Measurements from ENCODE around the gene MICAL1. TPM values are rescaled to one million over a fixed set of nuclear protein-coding genes. Genes with fewer than 3 reads are reported as not detected.

The MICAL1 gene
- 28.6 TPM for total RNA-seq

GRCh38 chr6:109455437-109456110, at the start of gene MICAL1:
TSS of gene MICAL1 (minus strand) at chr6:109455772. CDS start at chr6:109454196, 1,576 bp downstream.

DNA sequence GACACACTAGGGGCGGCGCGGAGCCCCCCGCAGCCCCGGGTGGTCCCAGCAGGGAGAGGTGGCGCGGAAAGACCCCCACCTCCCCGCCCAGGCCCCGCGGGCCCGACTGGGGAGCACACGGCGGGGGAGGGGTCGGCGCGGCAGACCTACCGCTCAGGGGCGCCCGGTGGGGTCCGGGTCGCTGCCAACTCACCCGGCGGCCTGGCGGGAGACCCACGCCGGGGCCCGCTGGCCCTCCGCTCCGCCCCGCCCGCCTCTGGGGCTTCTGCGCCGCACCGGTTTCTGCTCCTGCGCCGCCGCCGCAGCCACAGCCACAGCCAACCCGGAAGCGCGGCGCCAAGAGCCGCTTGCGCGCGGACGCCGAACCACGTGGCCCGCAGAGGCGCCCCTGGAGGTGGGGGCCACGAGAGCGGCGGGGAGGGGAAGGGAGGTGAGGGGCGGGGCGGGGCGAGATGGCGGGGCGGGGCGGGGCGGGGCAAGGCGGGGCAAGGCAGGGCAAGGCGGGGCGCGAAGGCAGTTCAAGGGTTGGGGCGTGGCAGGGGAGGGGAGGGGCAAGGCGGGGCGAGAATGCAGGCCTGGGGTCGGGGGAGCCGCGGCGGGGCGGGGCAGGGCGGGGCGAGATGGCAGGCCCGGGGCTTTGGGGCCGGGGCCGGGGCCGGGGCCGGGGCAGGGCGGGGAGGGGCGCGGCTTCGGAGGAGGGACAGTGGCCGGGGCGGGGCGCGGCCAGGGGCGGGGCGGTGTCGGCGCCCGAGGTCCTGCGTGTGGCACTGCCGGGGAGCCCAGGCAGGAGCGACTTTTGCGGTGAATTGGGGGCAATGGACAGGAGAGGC, 27.5 kb upstream of the MICAL1 start, which contains the start of gene ZBTB24:
TSS of gene ZBTB24 (minus strand) at position 315 of the 830 bp plus-strand sequence. CDS start 1,193 bp downstream, outside the sequence.

GRCh38 chr6:109440331-109441068, 15.1 kb downstream of the MICAL1 start, which contains the start of the genes PPIL6 and SMPD2:
TSS of gene PPIL6 (minus strand) at chr6:109440628. CDS start at chr6:109440590, 38 bp downstream.
TSS of gene SMPD2 (plus strand) at chr6:109440724. CDS start at chr6:109441122, 398 bp downstream.

Other genes with a start within 250 kb of the MICAL1 start
- gene CD164, start 73.3 kb downstream of the MICAL1 start, total RNA-seq, result 195 TPM
- 10.0 TPM for gene PPIL6, start 15.1 kb downstream of the MICAL1 start, total RNA-seq
- 7.9 TPM for gene SMPD2, start 15.0 kb downstream of the MICAL1 start, total RNA-seq
- gene ZBTB24, start 27.4 kb upstream of the MICAL1 start, total RNA-seq, result 17.5 TPM
- 31.3 TPM for gene AK9, start 235.4 kb upstream of the MICAL1 start, total RNA-seq
- gene FIG4, start 235.5 kb upstream of the MICAL1 start, total RNA-seq, result 34.5 TPM

All from camera-type eye (tissue), 1 donor.